CD4-positive, alpha-beta T cell treated with Interleukin-1 beta for 1 hour (primary cell): ENCODE data around the gene COL8A2.

Experiments
- DNase-seq, 2 donors: peaks; one replicate each; pipeline ENCODE4 v3.0.0-alpha.2; 2020 to 2022

Gene COL8A2

GRCh38 chr1:36088577-36089392, 36.2 kb downstream of the COL8A2 start, which contains the start of gene ADPRS:
TSS of gene ADPRS (plus strand) at chr1:36088892. CDS start at chr1:36088905, 13 bp downstream.
- peak; percentile 90 to 91 for DNase-seq

GRCh38 chr1:36088265-36088576, 36.8 kb downstream of the COL8A2 start:
- no peak for DNase-seq

GRCh38 chr1:36087233-36088123, 37.5 kb downstream of the COL8A2 start:
- DNase-seq = no peak

- no peak for DNase-seq
Observed at GRCh38 chr1:36086529-36087232, 38.3 kb downstream of the COL8A2 start.

GRCh38 chr1:36085686-36086526, 39.1 kb downstream of the COL8A2 start:
- no peak for DNase-seq

- no peak for DNase-seq
Observed at GRCh38 chr1:36085126-36085525, 39.9 kb downstream of the COL8A2 start.

- DNase-seq = no peak
Observed at GRCh38 chr1:36084497-36085115, 40.4 kb downstream of the COL8A2 start.

- peak in 1 of 2 donors; percentile 23 for DNase-seq
Observed at GRCh38 chr1:36083635-36084496, 41.2 kb downstream of the COL8A2 start, which contains the start of gene TEKT2. TSS of gene TEKT2 (plus strand) at chr1:36084094. CDS start at chr1:36084922, 828 bp downstream.

- no peak for DNase-seq
Observed at GRCh38 chr1:36083219-36083618, 41.8 kb downstream of the COL8A2 start.

- DNase-seq = no peak
Observed at GRCh38 chr1:36081926-36082485, 43.0 kb downstream of the COL8A2 start.

GRCh38 chr1:36080801-36081200, 44.2 kb downstream of the COL8A2 start:
- DNase-seq = no peak

GRCh38 chr1:36080236-36080635, 44.8 kb downstream of the COL8A2 start:
- DNase-seq = no peak

- no peak for DNase-seq
Observed at GRCh38 chr1:36076979-36077573, 47.9 kb downstream of the COL8A2 start.

GRCh38 chr1:36070349-36070748, 54.7 kb downstream of the COL8A2 start:
- no peak for DNase-seq

- DNase-seq = no peak
Observed at GRCh38 chr1:36068866-36069265, 56.2 kb downstream of the COL8A2 start.

- no peak for DNase-seq
Observed at GRCh38 chr1:36067871-36068270, 57.2 kb downstream of the COL8A2 start.

- DNase-seq = no peak
Observed at GRCh38 chr1:36062315-36062714, 62.7 kb downstream of the COL8A2 start.

GRCh38 chr1:36055706-36056105, 69.3 kb downstream of the COL8A2 start:
- DNase-seq = no peak

- DNase-seq = no peak
Observed at GRCh38 chr1:36053978-36054377, 71.0 kb downstream of the COL8A2 start.

GRCh38 chr1:36051821-36052220, 73.2 kb downstream of the COL8A2 start:
- DNase-seq = no peak
